Dedifferentiated amniotic fluid mesenchymal stem cell (primary cell): ENCODE results near the gene COQ2.
"Not testable (repeated sequence)": the region's sequence is repeated elsewhere in the genome, so short reads cannot be mapped to it uniquely, and the experiment has no call there.

Source experiments
- DNase-seq: peaks from one replicate; pipeline ENCODE4 v3.0.0-alpha.2; 2016; ENCODE audit errors: extremely low spot score

Gene COQ2

DNA sequence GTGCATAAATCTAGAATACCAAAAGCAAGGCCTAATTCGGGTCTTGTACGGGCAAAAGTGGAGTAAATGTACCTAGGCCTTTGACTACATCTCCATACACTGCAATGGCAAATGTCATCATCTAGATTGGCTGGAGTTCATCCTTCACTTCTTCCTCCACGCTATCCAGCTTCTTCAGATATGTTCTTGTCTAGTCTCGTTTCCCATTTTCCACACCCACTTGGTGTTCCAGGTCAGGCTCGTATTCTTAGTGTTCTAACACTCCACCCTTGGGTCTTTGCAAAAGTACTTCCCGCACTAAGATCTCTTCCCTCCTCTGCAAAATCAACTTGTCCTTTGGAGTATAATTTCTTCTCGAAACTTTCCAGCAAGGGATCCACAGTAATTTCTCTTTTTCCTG is 1.4 kb downstream of the COQ2 start:
- DNase-seq = no peak

GRCh38 chr4:83282049-83282535 is 2.5 kb downstream of the COQ2 start:
- DNase-seq = peak; percentile 75

DNA sequence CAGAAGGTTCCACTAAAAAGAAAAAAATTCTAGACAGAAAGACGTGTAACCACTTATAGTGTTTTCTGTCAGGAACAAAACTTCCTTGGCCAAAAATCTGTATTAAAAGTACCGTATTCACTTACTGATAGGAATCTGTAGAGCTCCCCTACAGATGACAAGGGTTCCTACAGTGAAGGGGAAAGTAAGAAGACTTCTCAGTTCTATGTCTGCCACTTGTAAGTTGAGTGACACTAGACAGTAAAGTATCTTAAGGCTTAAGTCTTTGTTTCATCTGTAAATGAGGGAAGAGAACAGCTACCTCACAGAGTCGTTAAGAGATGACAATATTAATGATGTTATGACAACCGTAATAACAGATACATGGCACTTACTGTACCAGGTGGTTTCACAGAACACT is 3.3 kb downstream of the COQ2 start:
- DNase-seq = no peak

GRCh38 chr4:83276299-83277040 is 8.1 kb downstream of the COQ2 start:
- no peak for DNase-seq

DNA sequence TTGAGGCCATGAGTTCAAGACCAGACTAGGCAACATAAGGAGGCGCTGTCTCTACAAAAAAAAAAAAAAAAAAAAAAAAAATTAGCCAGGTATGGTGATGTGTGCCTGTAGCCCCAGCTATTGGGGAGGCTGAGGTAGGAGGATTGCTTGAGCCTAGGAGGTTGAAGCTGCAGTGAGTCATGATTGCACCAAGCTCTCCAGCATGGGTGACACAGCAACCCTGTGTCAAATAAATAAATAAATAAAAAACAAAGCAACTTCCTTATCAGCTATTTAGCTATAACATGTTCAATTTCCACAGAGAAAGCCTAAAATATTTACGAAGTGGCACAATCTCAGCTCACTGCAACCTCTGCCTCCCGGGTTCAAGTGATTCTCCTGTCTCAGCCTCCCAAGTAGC is 10.7 kb downstream of the COQ2 start:
- DNase-seq = not testable (repeated sequence)

GRCh38 chr4:83272900-83273299 is 11.7 kb downstream of the COQ2 start:
- DNase-seq = no peak

DNA sequence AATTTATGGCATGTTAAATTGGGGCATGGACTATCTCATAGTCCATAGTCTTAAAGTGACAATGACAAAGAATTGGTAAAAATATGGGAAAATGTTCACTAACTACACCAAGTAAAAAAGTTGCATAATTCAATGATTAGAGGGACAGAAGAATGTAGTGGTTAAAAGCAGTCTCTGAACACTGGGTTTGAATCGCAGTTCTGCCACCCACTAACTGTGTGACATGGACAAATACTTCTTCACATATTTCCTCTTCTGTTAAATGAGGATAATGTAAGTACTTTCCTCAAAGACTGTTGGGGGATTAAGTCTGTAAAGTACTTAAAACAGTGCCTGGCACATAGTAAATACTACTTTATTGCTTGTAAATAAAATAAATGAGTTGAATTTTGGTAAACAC is 15.3 kb downstream of the COQ2 start:
- no peak for DNase-seq

DNA sequence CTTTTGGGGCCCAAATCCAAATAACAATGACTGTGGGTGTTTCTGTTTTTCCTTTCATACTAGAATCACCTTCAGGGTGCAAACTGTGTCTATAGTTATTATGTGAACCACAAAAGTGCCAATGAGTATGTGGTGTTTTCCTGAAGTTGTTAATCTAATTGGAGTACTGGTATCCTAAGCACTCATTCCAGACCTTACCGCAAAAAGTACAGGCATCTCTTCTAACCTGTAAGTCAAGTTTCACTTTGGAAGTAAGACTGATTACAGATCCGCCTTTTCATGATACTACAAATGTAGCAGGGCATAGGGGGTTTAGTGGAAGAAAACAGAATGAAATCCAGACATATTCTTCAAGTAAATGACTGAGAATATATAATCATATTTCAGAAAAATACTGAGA is 16.1 kb downstream of the COQ2 start:
- DNase-seq = no peak

DNA sequence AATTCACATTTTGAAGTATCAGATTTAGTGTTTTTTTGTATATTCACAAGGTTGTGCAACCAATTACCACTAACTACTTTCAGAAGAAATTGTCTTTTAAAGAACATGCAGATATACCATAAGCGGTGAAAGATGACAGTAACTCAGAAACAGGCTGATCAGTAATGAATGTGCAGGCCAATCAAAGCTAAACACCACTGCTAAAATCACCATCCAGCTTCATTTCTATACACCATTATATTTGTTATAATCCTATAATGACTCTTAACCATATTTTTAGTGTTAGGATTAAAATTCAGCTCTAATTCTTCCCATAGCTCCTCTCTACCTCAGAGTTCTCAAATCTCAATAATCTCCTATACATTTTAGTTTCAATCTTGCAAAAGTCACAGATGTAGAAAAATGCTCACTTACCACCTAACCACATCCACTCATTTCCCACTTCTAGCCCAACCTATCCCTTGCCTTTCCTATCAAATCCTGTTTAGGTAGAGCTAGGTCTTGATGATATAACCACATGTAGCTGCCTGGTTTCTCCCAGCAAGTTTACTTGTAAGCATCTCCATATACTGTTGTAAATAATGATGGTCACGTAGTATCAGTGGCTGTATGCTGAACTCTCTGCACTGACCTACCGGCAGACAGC is 16.6 kb downstream of the COQ2 start:
- DNase-seq = no peak

DNA sequence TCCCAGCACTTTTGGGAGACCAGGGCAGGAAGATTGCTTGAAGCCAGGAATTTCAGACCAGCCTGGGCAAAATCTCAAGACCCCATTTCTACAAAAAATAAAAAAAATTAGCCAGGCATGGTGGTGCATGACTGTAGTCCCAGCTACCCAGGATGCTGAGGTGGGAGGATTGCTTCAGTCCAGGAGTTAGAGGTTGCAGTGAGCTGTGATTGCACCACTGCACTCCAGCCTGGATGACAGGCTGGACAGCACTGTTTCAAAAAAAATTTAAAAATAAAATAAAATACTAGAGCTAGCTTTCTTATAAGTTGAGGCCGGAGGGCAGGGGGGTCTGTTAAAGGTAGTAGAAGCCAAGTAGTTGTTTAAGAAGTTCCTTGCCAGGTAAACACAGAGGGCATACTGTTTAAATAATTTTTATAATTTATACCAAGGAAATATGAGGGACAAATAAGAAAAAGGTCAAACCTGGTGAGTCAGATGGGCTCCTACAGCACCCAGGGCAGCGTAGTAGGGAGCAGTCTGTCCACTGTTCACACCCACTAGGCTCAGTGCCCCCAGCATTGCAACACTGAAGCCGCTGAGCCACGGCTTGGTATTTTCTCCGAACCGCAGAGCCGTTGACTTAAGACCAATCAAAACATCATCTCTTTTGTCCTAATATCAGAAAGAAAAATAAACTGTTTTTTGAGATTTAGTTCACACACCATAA is 17.3 kb downstream of the COQ2 start:
- DNase-seq = peak; percentile 17

DNA sequence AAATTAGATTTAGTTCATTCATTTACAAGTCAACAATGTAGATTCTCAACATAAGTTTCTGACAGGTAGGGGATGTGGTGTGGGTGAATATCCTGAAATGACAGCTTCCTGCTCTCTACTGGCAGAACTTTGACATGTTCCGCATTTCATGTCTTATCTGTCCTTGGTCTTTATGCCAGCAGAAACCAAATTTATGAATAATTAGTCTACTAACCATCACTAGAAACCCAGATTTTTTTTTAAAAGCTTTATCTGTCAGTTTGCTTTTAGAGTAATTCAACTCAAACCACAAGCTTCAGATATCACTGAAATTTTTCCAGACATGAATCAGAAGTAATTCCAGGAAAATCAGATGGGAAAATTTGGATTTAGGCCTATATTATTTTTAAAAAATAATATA is 17.9 kb downstream of the COQ2 start:
- DNase-seq = no peak

DNA sequence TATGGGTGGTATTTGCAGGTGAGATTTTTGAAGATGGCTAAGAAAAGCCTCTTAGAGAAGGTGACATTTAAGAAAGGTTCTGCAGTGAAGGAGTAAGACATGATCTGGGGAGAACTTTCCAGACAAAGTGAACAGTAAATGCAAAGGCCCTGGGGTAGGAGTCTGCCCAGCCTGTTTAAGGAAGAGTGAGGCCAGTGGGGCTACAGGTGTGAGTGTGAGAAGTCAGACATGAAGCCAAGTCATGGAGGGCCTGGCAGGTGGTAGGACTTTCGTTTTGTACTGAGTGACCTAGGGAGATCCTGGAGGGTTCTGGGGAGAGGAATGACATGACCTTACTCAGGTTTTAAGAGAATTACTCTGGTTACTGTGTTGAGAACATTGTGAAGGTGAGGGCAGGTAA is 21.5 kb downstream of the COQ2 start:
- no peak for DNase-seq

DNA sequence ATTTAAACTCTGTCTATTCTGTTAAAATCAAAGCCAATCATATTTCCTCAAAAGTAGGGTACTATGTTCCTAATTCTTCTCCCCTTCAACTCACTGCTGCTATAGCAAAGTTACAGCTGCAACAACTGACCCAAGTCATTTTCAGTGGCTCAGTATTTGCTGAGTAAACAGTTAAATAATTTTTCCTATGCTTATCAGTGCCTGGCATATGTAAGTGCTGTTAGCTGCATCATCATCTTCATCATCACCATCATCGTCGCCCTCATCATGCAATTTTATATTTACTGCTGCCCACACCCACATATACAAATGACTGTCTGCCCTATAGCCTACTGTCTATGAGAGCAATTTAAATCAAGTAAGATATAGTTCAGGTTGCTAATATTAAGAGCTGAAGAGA is 21.9 kb downstream of the COQ2 start:
- DNase-seq = no peak

- no peak for DNase-seq
Observed at GRCh38 chr4:83261307-83261706, 23.3 kb downstream of the COQ2 start.

GRCh38 chr4:83259586-83259985 is 25.0 kb downstream of the COQ2 start:
- DNase-seq = no peak

GRCh38 chr4:83258461-83258860 is 26.1 kb downstream of the COQ2 start:
- DNase-seq = no peak

GRCh38 chr4:83257811-83258210 is 26.8 kb downstream of the COQ2 start:
- no peak for DNase-seq

GRCh38 chr4:83255584-83255983 is 29.0 kb downstream of the COQ2 start:
- peak; percentile 24 for DNase-seq

- no peak for DNase-seq
Observed at GRCh38 chr4:83252782-83253405, 31.7 kb downstream of the COQ2 start.

GRCh38 chr4:83251447-83251830 is 33.2 kb downstream of the COQ2 start:
- DNase-seq = no peak

- DNase-seq = no peak
Observed at GRCh38 chr4:83250687-83251446, 33.7 kb downstream of the COQ2 start.

DNA sequence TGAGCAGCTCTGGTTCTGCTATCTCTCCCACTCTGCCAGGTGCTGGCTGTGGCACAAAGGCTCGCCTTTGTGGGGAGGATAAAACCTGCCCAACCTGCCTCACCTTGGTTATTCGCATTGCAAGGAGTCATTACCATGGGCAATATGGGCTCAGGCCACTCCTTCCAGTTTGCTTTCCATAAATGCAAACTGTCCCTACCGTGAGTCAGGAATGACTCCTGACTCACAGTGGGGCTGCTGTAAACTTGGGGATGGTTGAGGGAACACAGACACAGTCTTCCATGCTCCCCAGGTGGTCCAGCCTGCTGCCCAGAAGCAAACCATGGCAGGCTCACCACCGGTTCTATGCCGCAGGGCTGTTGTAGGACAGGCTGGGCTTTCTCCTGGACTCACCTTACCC is 36.1 kb downstream of the COQ2 start:
- no peak for DNase-seq
